ENCODE measurements around the gene LRRC14B.
A peak's percentile ranks its signal among the peaks of the same experiment; 100 is the strongest.
"Not testable (repeated sequence)": the region's sequence is repeated elsewhere in the genome, so short reads cannot be mapped to it uniquely, and the experiment has no call there.

Gene LRRC14B

GRCh38 chr5:207599-207998, 16.3 kb downstream of the LRRC14B start:
- Histone ChIP-seq H3K9ac (ENCODE audit: low read length) (no peak overlapping the region), H3K27me3 (ENCODE audit: control insufficient read depth, insufficient read depth, low read length) (no peaks in the 10 kb centered on the region), H3K4me3 (ENCODE audit: low read length) (no peak overlapping the region), H3K36me3 (ENCODE audit: control insufficient read depth, insufficient read depth, low read length) (no peaks in the 10 kb centered on the region), H3K9me3 (ENCODE audit: control insufficient read depth, low read length) (no peaks in the 10 kb centered on the region), H3K4me1 (ENCODE audit: control insufficient read depth, insufficient read depth, low read length) (no peaks in the 10 kb centered on the region)

- H3K9me3 ChIP-seq (ENCODE audit: control insufficient read depth, low read length): no peaks in the 10 kb centered on the region
- H3K4me1 ChIP-seq (ENCODE audit: control insufficient read depth, insufficient read depth, low read length): no peaks in the 10 kb centered on the region
- no peak overlapping the region for H3K9ac ChIP-seq (ENCODE audit: low read length)
- no peak overlapping the region for H3K4me3 ChIP-seq (ENCODE audit: low read length)
- no peaks in the 10 kb centered on the region for H3K36me3 ChIP-seq (ENCODE audit: control insufficient read depth, insufficient read depth, low read length)
- H3K27me3 ChIP-seq (ENCODE audit: control insufficient read depth, insufficient read depth, low read length): no peaks in the 10 kb centered on the region
These were observed 17.3 kb downstream of the LRRC14B start for GRCh38 chr5:208449-209114.

- Histone ChIP-seq H3K4me1 (ENCODE audit: control insufficient read depth, insufficient read depth, low read length) (no peaks in the 10 kb centered on the region), H3K36me3 (ENCODE audit: control insufficient read depth, insufficient read depth, low read length) (no peaks in the 10 kb centered on the region), H3K9me3 (ENCODE audit: control insufficient read depth, low read length) (no peaks in the 10 kb centered on the region), H3K27me3 (ENCODE audit: control insufficient read depth, insufficient read depth, low read length) (no peaks in the 10 kb centered on the region), H3K9ac (ENCODE audit: low read length) (no peak overlapping the region), H3K4me3 (ENCODE audit: low read length) (no peak overlapping the region)
These were observed 22.6 kb downstream of the LRRC14B start for GRCh38 chr5:213803-214395.

GRCh38 chr5:215256-215655, 24.0 kb downstream of the LRRC14B start:
- H3K4me3 ChIP-seq (ENCODE audit: low read length); H3K4me1 ChIP-seq (ENCODE audit: control insufficient read depth, insufficient read depth, low read length); H3K27me3 ChIP-seq (ENCODE audit: control insufficient read depth, insufficient read depth, low read length); H3K9me3 ChIP-seq (ENCODE audit: control insufficient read depth, low read length); H3K9ac ChIP-seq (ENCODE audit: low read length); H3K36me3 ChIP-seq (ENCODE audit: control insufficient read depth, insufficient read depth, low read length): not testable (repeated sequence)

- H3K9me3 ChIP-seq (ENCODE audit: control insufficient read depth, low read length); H3K9ac ChIP-seq (ENCODE audit: low read length); H3K4me3 ChIP-seq (ENCODE audit: low read length): not testable (repeated sequence)
These were observed 24.8 kb downstream of the LRRC14B start for GRCh38 chr5:216076-216475.

GRCh38 chr5:217494-218456, 26.5 kb downstream of the LRRC14B start, which contains the start of the genes CCDC127 and SDHA:
Gene CCDC127 (minus strand): TSS chr5:218153. CDS start chr5:216849, 1,304 bp downstream.
Gene SDHA (plus strand): TSS chr5:218320. CDS start chr5:218356, 36 bp downstream.
- H3K27me3 ChIP-seq (ENCODE audit: control insufficient read depth, insufficient read depth, low read length); H3K9me3 ChIP-seq (ENCODE audit: control insufficient read depth, low read length); H3K36me3 ChIP-seq (ENCODE audit: control insufficient read depth, insufficient read depth, low read length); H3K4me1 ChIP-seq (ENCODE audit: control insufficient read depth, insufficient read depth, low read length): not testable (repeated sequence)
- peak within 1 kb of the TSS; percentile 88 for H3K9ac ChIP-seq (ENCODE audit: low read length)
- H3K4me3 ChIP-seq (ENCODE audit: low read length): peak within 1 kb of the TSS; percentile 62

More at GRCh38 chr5:216076-216475, 24.8 kb downstream of the LRRC14B start:
- H3K36me3 ChIP-seq (ENCODE audit: control insufficient read depth, insufficient read depth, low read length); H3K4me1 ChIP-seq (ENCODE audit: control insufficient read depth, insufficient read depth, low read length); H3K27me3 ChIP-seq (ENCODE audit: control insufficient read depth, insufficient read depth, low read length): not testable (repeated sequence)

- Histone ChIP-seq H3K27me3 (ENCODE audit: control insufficient read depth, insufficient read depth, low read length) (no peaks in the 10 kb centered on the region), H3K9ac (ENCODE audit: low read length) (peak overlapping the region; percentile 88), H3K36me3 (ENCODE audit: control insufficient read depth, insufficient read depth, low read length) (no peaks in the 10 kb centered on the region), H3K4me1 (ENCODE audit: control insufficient read depth, insufficient read depth, low read length) (no peaks in the 10 kb centered on the region), H3K4me3 (ENCODE audit: low read length) (peak overlapping the region; percentile 62), H3K9me3 (ENCODE audit: control insufficient read depth, low read length) (no peaks in the 10 kb centered on the region)
These were observed 27.4 kb downstream of the LRRC14B start for GRCh38 chr5:218457-219291.

- Histone ChIP-seq H3K9me3 (ENCODE audit: control insufficient read depth, low read length) (no peaks in the 10 kb centered on the region), H3K27me3 (ENCODE audit: control insufficient read depth, insufficient read depth, low read length) (no peaks in the 10 kb centered on the region), H3K4me3 (ENCODE audit: low read length) (no peak overlapping the region), H3K4me1 (ENCODE audit: control insufficient read depth, insufficient read depth, low read length) (no peaks in the 10 kb centered on the region), H3K9ac (ENCODE audit: low read length) (peak overlapping the region; percentile 88), H3K36me3 (ENCODE audit: control insufficient read depth, insufficient read depth, low read length) (no peaks in the 10 kb centered on the region)
These were observed 28.2 kb downstream of the LRRC14B start for GRCh38 chr5:219460-219863.

- peak overlapping the region; percentile 88 for H3K9ac ChIP-seq (ENCODE audit: low read length)
- no peaks in the 10 kb centered on the region for H3K27me3 ChIP-seq (ENCODE audit: control insufficient read depth, insufficient read depth, low read length)
- no peaks in the 10 kb centered on the region for H3K4me1 ChIP-seq (ENCODE audit: control insufficient read depth, insufficient read depth, low read length)
- no peaks in the 10 kb centered on the region for H3K9me3 ChIP-seq (ENCODE audit: control insufficient read depth, low read length)
- no peak overlapping the region for H3K4me3 ChIP-seq (ENCODE audit: low read length)
- peaks cover 4% of the 10 kb centered on the region for H3K36me3 ChIP-seq (ENCODE audit: control insufficient read depth, insufficient read depth, low read length)
These were observed 28.7 kb downstream of the LRRC14B start for GRCh38 chr5:219991-220390.

- H3K9ac ChIP-seq (ENCODE audit: low read length); H3K36me3 ChIP-seq (ENCODE audit: control insufficient read depth, insufficient read depth, low read length); H3K4me3 ChIP-seq (ENCODE audit: low read length); H3K9me3 ChIP-seq (ENCODE audit: control insufficient read depth, low read length); H3K27me3 ChIP-seq (ENCODE audit: control insufficient read depth, insufficient read depth, low read length); H3K4me1 ChIP-seq (ENCODE audit: control insufficient read depth, insufficient read depth, low read length): not testable (repeated sequence)
These were observed 31.8 kb downstream of the LRRC14B start for GRCh38 chr5:222951-223715.

- Histone ChIP-seq H3K27me3 (ENCODE audit: control insufficient read depth, insufficient read depth, low read length) (no peaks in the 10 kb centered on the region), H3K9ac (ENCODE audit: low read length) (no peak overlapping the region), H3K4me3 (ENCODE audit: low read length) (no peak overlapping the region), H3K9me3 (ENCODE audit: control insufficient read depth, low read length) (no peaks in the 10 kb centered on the region), H3K36me3 (ENCODE audit: control insufficient read depth, insufficient read depth, low read length) (peaks cover 7% of the 10 kb centered on the region), H3K4me1 (ENCODE audit: control insufficient read depth, insufficient read depth, low read length) (no peaks in the 10 kb centered on the region)
These were observed 32.5 kb downstream of the LRRC14B start for GRCh38 chr5:223791-224190.

Measured in mucosa of stomach (tissue), 1 donor.